Measurements from ENCODE around the gene TSHZ2.

TSHZ2 gene

DNA sequence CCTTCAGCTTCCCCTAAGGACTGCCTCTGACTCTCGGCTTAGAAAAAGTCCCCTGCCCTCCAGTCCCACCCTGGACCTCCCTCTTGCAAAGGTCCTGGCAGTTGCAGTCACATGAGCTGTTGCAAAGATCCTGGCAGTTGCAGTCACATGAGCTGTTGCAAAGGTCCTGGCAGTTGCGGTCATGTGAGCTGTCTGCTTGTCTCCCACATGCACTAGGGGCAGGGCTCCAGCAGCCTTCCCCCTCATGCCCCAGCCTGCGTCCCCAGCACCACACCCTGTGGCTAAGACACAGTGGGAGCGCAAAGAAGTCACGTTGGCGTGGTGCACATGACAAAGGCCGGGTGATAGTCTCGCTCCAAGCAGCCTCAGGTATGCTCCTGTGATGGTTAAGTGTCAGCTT, 538.5 kb downstream of the TSHZ2 start:
- Histone ChIP-seq H3K27me3 (ENCODE audit: low read depth, low read length) (no peaks in the 10 kb centered on the region), H3K4me3 (ENCODE audit: low read length) (no peak overlapping the region), H3K36me3 (replicated peaks; ENCODE audit: low read depth, low read length) (no peaks in the 10 kb centered on the region), H3K27ac (ENCODE audit: low read length) (no peak overlapping the region), H2AFZ (ENCODE audit: low read depth, low read length) (no peak overlapping the region), H3K4me1 (ENCODE audit: low read length) (no peaks in the 10 kb centered on the region), H3K4me2 (ENCODE audit: low read length) (no peak overlapping the region), H3K9ac (ENCODE audit: low read length) (no peak overlapping the region), H3K9me3 (ENCODE audit: insufficient read depth, low read length) (no peaks in the 10 kb centered on the region), H4K20me1 (ENCODE audit: insufficient read depth, low read length) (no peaks in the 10 kb centered on the region), H3K79me2 (ENCODE audit: low read length) (no peaks in the 10 kb centered on the region)
- no peak for TF ChIP-seq EZH2phosphoT487 (IDR thresholded peaks at IDR 0.05; ENCODE audit: low read depth)
- no peak for TF ChIP-seq CTCF (IDR thresholded peaks at IDR 0.05; ENCODE audit: low read depth, low read length)

GRCh38 chr20:53512076-53512475, 539.9 kb downstream of the TSHZ2 start:
- H4K20me1 ChIP-seq (ENCODE audit: insufficient read depth, low read length) = no peaks in the 10 kb centered on the region
- H3K27me3 ChIP-seq (ENCODE audit: low read depth, low read length) = no peaks in the 10 kb centered on the region
- no peaks in the 10 kb centered on the region for H3K9me3 ChIP-seq (ENCODE audit: insufficient read depth, low read length)
- no peak overlapping the region for H2AFZ ChIP-seq (ENCODE audit: low read depth, low read length)
- no peak overlapping the region for H3K27ac ChIP-seq (ENCODE audit: low read length)
- H3K79me2 ChIP-seq (ENCODE audit: low read length) = no peaks in the 10 kb centered on the region
- H3K36me3 ChIP-seq (replicated peaks; ENCODE audit: low read depth, low read length) = no peaks in the 10 kb centered on the region
- TF ChIP-seq EZH2phosphoT487 (IDR thresholded peaks at IDR 0.05; ENCODE audit: low read depth) (no peak), CTCF (IDR thresholded peaks at IDR 0.05; ENCODE audit: low read depth, low read length) (no peak)
- H3K9ac ChIP-seq (ENCODE audit: low read length) = no peak overlapping the region
- H3K4me2 ChIP-seq (ENCODE audit: low read length) = no peak overlapping the region
- H3K4me3 ChIP-seq (ENCODE audit: low read length) = no peak overlapping the region
- H3K4me1 ChIP-seq (ENCODE audit: low read length) = no peaks in the 10 kb centered on the region

- no peaks in the 10 kb centered on the region for H3K79me2 ChIP-seq (ENCODE audit: low read length)
- H3K27ac ChIP-seq (ENCODE audit: low read length) = no peak overlapping the region
- H4K20me1 ChIP-seq (ENCODE audit: insufficient read depth, low read length) = no peaks in the 10 kb centered on the region
- no peaks in the 10 kb centered on the region for H3K9me3 ChIP-seq (ENCODE audit: insufficient read depth, low read length)
- no peak overlapping the region for H3K9ac ChIP-seq (ENCODE audit: low read length)
- H3K27me3 ChIP-seq (ENCODE audit: low read depth, low read length) = no peaks in the 10 kb centered on the region
- no peaks in the 10 kb centered on the region for H3K36me3 ChIP-seq (replicated peaks; ENCODE audit: low read depth, low read length)
- H3K4me2 ChIP-seq (ENCODE audit: low read length) = no peak overlapping the region
- no peak overlapping the region for H2AFZ ChIP-seq (ENCODE audit: low read depth, low read length)
- no peak overlapping the region for H3K4me3 ChIP-seq (ENCODE audit: low read length)
- H3K4me1 ChIP-seq (ENCODE audit: low read length) = no peaks in the 10 kb centered on the region
- TF ChIP-seq CTCF (IDR thresholded peaks at IDR 0.05; ENCODE audit: low read depth, low read length) (no peak), EZH2phosphoT487 (IDR thresholded peaks at IDR 0.05; ENCODE audit: low read depth) (no peak)
Observed at GRCh38 chr20:53513168-53513488, 541.0 kb downstream of the TSHZ2 start.

- Histone ChIP-seq H4K20me1 (ENCODE audit: insufficient read depth, low read length) (no peaks in the 10 kb centered on the region), H3K4me3 (ENCODE audit: low read length) (no peak overlapping the region), H3K9me3 (ENCODE audit: insufficient read depth, low read length) (no peaks in the 10 kb centered on the region), H3K79me2 (ENCODE audit: low read length) (no peaks in the 10 kb centered on the region), H3K9ac (ENCODE audit: low read length) (no peak overlapping the region), H3K36me3 (replicated peaks; ENCODE audit: low read depth, low read length) (no peaks in the 10 kb centered on the region), H3K4me2 (ENCODE audit: low read length) (no peak overlapping the region), H3K27me3 (ENCODE audit: low read depth, low read length) (no peaks in the 10 kb centered on the region), H3K4me1 (ENCODE audit: low read length) (no peaks in the 10 kb centered on the region), H3K27ac (ENCODE audit: low read length) (no peak overlapping the region), H2AFZ (ENCODE audit: low read depth, low read length) (no peak overlapping the region)
- TF ChIP-seq EZH2phosphoT487 (IDR thresholded peaks at IDR 0.05; ENCODE audit: low read depth) = no peak
- no peak for TF ChIP-seq CTCF (IDR thresholded peaks at IDR 0.05; ENCODE audit: low read depth, low read length)
Observed at GRCh38 chr20:53513489-53514298, 541.5 kb downstream of the TSHZ2 start.
